HepG2 (cell line): Measurements from ENCODE around the gene KIAA0232. TPM values are rescaled to one million over a fixed set of nuclear protein-coding genes. Genes with fewer than 3 reads are reported as not detected.
A peak's percentile ranks its signal among the peaks of the same experiment; 100 is the strongest.

ENCODE experiments used
- ASH2L ChIP-seq: fragments of 300-600, 200-600 bp; sonication (generic); IDR thresholded peaks from 2 replicates; pipeline ENCODE4 v1.7.0; 2017; ENCODE audit warnings: low read depth, mild to moderate bottlenecking, moderate library complexity, mixed read lengths, low read length; ENCODE audit not compliant: insufficient read length
- DNMT3B ChIP-seq: conservative IDR thresholded peaks from 2 replicates; pipeline ENCODE4 v1.6.1; 2016; ENCODE audit warnings: missing biosample characterization, control low read depth
- HNRNPLL ChIP-seq: fragments of 200-400 bp; formaldehyde crosslinking; IDR thresholded peaks from 2 replicates; pipeline ENCODE4 v1.6.1; 2017; ENCODE audit warnings: mild to moderate bottlenecking, low read depth, low read length; ENCODE audit not compliant: poor library complexity, severe bottlenecking
- KDM4B ChIP-seq: sonication (generic); formaldehyde crosslinking; IDR thresholded peaks from 2 replicates; pipeline ENCODE4 v1.4.0; 2020; ENCODE audit warnings: missing genetic modification reagents
- MTF2 ChIP-seq: sonication (generic); formaldehyde crosslinking; IDR thresholded peaks from 2 replicates; pipeline ENCODE4 v1.5.0; 2020; ENCODE audit warnings: missing genetic modification reagents, borderline replicate concordance
- MXI1 ChIP-seq: IDR thresholded peaks from 3 replicates; pipeline ENCODE4 v1.6.1; 2012; ENCODE audit warnings: low read depth, low read length, inconsistent platforms, borderline replicate concordance
- REXO4 ChIP-seq: sonication (generic); formaldehyde crosslinking; IDR thresholded peaks from 2 replicates; pipeline ENCODE4 v1.8.0; 2022; ENCODE audit warnings: missing genetic modification reagents, mild to moderate bottlenecking, borderline replicate concordance
- SNAPC2 ChIP-seq: sonication (generic); formaldehyde crosslinking; IDR thresholded peaks from 2 replicates; pipeline ENCODE4 v1.8.1; 2022; ENCODE audit warnings: mild to moderate bottlenecking, missing genetic modification reagents
- TARDBP ChIP-seq: sonication (generic); formaldehyde crosslinking; IDR thresholded peaks from 2 replicates; pipeline ENCODE4 v1.8.0; 2022; ENCODE audit warnings: mild to moderate bottlenecking, missing genetic modification reagents
- ZFP41 ChIP-seq: sonication (generic); formaldehyde crosslinking; IDR thresholded peaks from 2 replicates; pipeline ENCODE4 v1.4.0; 2020; ENCODE audit warnings: mild to moderate bottlenecking, missing genetic modification reagents, borderline replicate concordance
- ZNF207 ChIP-seq: fragments of 450-650 bp; IDR thresholded peaks from 2 replicates; pipeline ENCODE4 v1.6.1; 2016; ENCODE audit warnings: antibody characterized with exemption, borderline replicate concordance
- ZNF441 ChIP-seq: sonication (generic); formaldehyde crosslinking; IDR thresholded peaks from 2 replicates; pipeline ENCODE4 v1.7.0; 2021; ENCODE audit warnings: missing genetic modification reagents, borderline replicate concordance
- ZNF850 ChIP-seq: sonication (generic); formaldehyde crosslinking; conservative IDR thresholded peaks from 2 replicates; pipeline ENCODE4 v1.9.0; 2021; ENCODE audit warnings: mild to moderate bottlenecking, missing genetic modification reagents
- polyA plus RNA-seq, 8 experiments: library from polyadenylated mRNA; depleted of rRNA in 3 of 8; stranded (reverse) in 7 of 8; unstranded in 1 of 8; fragments of >200 nt; fragmentation: Illumina TruSeq in 4 of 8; extraction: Trizol in 4 of 8; gene quantifications; 2 replicates each; pipeline versions ENCODE4 v1.2.1 to v1.2.3, GENCODE V29; 2011 to 2016; ENCODE audit warnings: low read depth in 4 of 8, missing spikeins in 1 of 8, mixed read lengths in 1 of 8; ENCODE audit not compliant: insufficient read depth in 1 of 8
- total RNA-seq, 5 experiments: library from RNA; depleted of rRNA; stranded (reverse); fragments of >200 nt; fragmentation: Illumina TruSeq; extraction: Trizol; gene quantifications; 2 replicates each; pipeline ENCODE4 v1.2.3, GENCODE V29; 2016; ENCODE audit warnings: low read depth in 1 of 5
- TF ChIP-seq, protein P1 (sequence below): sonication (generic); formaldehyde crosslinking; IDR thresholded peaks from 2 replicates; pipeline ENCODE4 v1.4.0; 2020; ENCODE audit warnings: missing genetic modification reagents, borderline replicate concordance
- TF ChIP-seq, protein P2 (sequence below): sonication (generic); formaldehyde crosslinking; conservative IDR thresholded peaks from 2 replicates; pipeline ENCODE4 v1.8.0; 2022; ENCODE audit warnings: mild to moderate bottlenecking, moderate library complexity, missing genetic modification reagents
- TF ChIP-seq, protein P3 (sequence below): sonication (generic); formaldehyde crosslinking; IDR thresholded peaks from 2 replicates; pipeline ENCODE4 v1.4.0; 2020; ENCODE audit warnings: missing genetic modification reagents, low read depth, mild to moderate bottlenecking, borderline replicate concordance
- TF ChIP-seq, protein P4 (sequence below): sonication (generic); formaldehyde crosslinking; IDR thresholded peaks from 2 replicates; pipeline ENCODE4 v1.8.1; 2023; ENCODE audit warnings: mild to moderate bottlenecking, moderate library complexity, missing genetic modification reagents
- TF ChIP-seq, protein P5 (sequence below): sonication (generic); formaldehyde crosslinking; IDR thresholded peaks from 2 replicates; pipeline ENCODE4 v1.8.1; 2023; ENCODE audit warnings: mild to moderate bottlenecking, missing genetic modification reagents
- TF ChIP-seq, protein P6 (sequence below): sonication (generic); formaldehyde crosslinking; IDR thresholded peaks from 2 replicates; pipeline ENCODE4 v1.5.1; 2020; ENCODE audit warnings: missing genetic modification reagents, mild to moderate bottlenecking, borderline replicate concordance

Gene KIAA0232
- total and polyA plus RNA-seq, 2 of the 13 experiments (the other 11 are each of a cell fraction or from before 2014, with no cell fraction given) = 7.8 to 17.1 TPM

DNA sequence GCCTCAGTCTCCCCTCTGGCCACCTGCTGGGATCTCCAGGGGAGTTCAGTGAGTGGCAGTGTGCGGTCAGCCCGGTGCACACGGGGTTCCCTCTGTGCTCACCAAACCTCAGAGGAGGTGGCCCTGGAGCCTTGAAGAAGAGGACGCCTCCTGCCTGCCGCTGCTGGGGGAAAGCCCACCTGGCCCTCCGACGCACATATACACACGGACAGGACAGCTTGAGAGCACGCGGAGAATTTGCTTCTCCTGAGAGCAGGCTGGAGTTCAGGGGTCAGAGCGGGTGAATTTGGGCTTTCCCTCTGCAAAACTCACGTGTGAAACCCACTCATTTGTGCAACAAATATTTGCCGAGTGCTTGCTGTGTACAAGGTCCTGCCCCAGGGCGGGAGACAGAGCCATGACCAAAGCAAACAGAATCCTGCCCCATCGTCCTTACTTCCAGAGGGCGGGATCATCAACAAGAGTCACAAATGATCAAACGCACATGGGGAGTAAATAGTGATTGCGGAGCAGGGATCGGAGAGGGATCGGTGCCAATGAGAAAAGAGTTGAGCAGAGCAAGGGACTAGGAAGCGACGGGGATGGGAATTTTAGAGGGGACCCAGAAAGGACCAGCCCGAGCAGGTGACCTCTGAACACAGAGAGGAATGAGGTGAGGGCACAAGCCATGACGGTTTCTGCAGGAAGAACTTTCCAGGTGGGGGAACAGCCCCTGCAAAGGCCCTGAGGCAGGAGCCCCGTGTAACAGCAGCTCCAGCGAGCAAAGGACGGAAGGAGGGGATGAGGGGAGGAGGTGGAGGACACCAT is 49.0 kb upstream of the KIAA0232 start (continued):
- TF ChIP-seq, protein P1, sequence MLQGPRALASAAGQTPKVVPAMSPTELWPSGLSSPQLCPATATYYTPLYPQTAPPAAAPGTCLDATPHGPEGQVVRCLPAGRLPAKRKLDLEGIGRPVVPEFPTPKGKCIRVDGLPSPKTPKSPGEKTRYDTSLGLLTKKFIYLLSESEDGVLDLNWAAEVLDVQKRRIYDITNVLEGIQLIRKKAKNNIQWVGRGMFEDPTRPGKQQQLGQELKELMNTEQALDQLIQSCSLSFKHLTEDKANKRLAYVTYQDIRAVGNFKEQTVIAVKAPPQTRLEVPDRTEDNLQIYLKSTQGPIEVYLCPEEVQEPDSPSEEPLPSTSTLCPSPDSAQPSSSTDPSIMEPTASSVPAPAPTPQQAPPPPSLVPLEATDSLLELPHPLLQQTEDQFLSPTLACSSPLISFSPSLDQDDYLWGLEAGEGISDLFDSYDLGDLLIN (CRISPR knock-in tag) = peak; percentile 33; the same call in 1 of the 2 replicates
- TF ChIP-seq ZFP41 (CRISPR knock-in tag) = no peak
- TF ChIP-seq, protein P2, sequence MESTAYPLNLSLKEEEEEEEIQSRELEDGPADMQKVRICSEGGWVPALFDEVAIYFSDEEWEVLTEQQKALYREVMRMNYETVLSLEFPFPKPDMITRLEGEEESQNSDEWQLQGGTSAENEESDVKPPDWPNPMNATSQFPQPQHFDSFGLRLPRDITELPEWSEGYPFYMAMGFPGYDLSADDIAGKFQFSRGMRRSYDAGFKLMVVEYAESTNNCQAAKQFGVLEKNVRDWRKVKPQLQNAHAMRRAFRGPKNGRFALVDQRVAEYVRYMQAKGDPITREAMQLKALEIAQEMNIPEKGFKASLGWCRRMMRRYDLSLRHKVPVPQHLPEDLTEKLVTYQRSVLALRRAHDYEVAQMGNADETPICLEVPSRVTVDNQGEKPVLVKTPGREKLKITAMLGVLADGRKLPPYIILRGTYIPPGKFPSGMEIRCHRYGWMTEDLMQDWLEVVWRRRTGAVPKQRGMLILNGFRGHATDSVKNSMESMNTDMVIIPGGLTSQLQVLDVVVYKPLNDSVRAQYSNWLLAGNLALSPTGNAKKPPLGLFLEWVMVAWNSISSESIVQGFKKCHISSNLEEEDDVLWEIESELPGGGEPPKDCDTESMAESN (CRISPR knock-in tag) = peak; percentile 94
- peak; percentile 9 for TF ChIP-seq ASH2L
- TF ChIP-seq MTF2 (CRISPR knock-in tag) = no peak
- 0 out of 2 replicates have a peak, but pooled peaks have one; percentile 55 for TF ChIP-seq SNAPC2 (CRISPR knock-in tag)
- TF ChIP-seq ZNF207 = no peak
- TF ChIP-seq HNRNPLL = no peak
- TF ChIP-seq, protein P3, sequence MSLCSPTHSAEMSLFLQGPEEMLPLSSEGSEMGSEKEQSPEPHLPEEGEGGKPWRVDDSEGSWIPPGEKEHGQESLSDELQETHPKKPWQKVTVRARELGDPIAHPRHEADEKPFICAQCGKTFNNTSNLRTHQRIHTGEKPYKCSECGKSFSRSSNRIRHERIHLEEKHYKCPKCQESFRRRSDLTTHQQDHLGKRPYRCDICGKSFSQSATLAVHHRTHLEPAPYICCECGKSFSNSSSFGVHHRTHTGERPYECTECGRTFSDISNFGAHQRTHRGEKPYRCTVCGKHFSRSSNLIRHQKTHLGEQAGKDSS (CRISPR knock-in tag) = 0 out of 2 replicates have a peak, but pooled peaks have one; percentile 19
- TF ChIP-seq ZNF850 = no peak
- peak; percentile 82 for TF ChIP-seq TARDBP (CRISPR knock-in tag)
- TF ChIP-seq REXO4 = peak; percentile 42; the same call in 1 of the 2 replicates
- TF ChIP-seq, protein P4, sequence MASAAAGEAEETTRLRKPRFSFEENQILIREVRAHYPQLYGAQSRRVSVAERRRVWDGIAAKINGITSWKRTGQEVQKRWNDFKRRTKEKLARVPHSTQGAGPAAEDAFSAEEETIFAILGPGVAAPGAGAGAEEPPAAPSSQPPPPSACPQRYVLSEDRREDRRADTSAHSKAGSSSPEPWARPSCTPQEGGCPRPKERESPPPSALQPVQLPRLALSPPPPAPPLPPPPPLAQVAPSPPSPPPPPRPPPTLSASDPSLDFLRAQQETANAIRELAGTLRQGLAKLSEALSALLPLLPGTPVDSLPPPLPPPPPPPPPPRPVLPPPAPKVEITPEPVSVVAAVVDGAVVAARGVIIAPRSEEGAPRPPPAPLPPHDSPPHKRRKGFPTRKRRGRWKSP (CRISPR knock-in tag) = 0 out of 2 replicates have a peak, but pooled peaks have one; percentile 73
- TF ChIP-seq, protein P5, sequence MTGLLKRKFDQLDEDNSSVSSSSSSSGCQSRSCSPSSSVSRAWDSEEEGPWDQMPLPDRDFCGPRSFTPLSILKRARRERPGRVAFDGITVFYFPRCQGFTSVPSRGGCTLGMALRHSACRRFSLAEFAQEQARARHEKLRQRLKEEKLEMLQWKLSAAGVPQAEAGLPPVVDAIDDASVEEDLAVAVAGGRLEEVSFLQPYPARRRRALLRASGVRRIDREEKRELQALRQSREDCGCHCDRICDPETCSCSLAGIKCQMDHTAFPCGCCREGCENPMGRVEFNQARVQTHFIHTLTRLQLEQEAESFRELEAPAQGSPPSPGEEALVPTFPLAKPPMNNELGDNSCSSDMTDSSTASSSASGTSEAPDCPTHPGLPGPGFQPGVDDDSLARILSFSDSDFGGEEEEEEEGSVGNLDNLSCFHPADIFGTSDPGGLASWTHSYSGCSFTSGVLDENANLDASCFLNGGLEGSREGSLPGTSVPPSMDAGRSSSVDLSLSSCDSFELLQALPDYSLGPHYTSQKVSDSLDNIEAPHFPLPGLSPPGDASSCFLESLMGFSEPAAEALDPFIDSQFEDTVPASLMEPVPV = peak; percentile 65; the same call in 1 of the 2 replicates
- TF ChIP-seq, protein P6, sequence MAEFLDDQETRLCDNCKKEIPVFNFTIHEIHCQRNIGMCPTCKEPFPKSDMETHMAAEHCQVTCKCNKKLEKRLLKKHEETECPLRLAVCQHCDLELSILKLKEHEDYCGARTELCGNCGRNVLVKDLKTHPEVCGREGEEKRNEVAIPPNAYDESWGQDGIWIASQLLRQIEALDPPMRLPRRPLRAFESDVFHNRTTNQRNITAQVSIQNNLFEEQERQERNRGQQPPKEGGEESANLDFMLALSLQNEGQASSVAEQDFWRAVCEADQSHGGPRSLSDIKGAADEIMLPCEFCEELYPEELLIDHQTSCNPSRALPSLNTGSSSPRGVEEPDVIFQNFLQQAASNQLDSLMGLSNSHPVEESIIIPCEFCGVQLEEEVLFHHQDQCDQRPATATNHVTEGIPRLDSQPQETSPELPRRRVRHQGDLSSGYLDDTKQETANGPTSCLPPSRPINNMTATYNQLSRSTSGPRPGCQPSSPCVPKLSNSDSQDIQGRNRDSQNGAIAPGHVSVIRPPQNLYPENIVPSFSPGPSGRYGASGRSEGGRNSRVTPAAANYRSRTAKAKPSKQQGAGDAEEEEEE (CRISPR knock-in tag) = no peak
- TF ChIP-seq ZNF441 (CRISPR knock-in tag) = peak; percentile 30; the same call in 1 of the 2 replicates
- no peak for TF ChIP-seq DNMT3B (CRISPR knock-in tag)
- peak; percentile 64; the same call in 1 of the 3 replicates for TF ChIP-seq MXI1
- no peak; the same call in 1 of the 2 replicates for TF ChIP-seq KDM4B
